ENCODE results near the gene MGAT4A.

- TF ChIP-seq CTCF (IDR thresholded peaks at IDR 0.05) (no peak), POLR2A (IDR thresholded peaks at IDR 0.05) (no peak)
Measured at GRCh38 chr2:98751748-98752147, 20.8 kb upstream of the MGAT4A start.

All from esophagus squamous epithelium (tissue), 4 donors.